HL-60 (cell line): Measurements from ENCODE around the gene OR6B2.

Experiments used
- GABPA ChIP-seq: IDR thresholded peaks from 2 replicates; pipeline ENCODE4 v1.6.1; 2012; ENCODE audit warnings: low read depth
- POLR2AphosphoS5 ChIP-seq: IDR thresholded peaks from 2 replicates; pipeline ENCODE4 v1.6.1; 2012; ENCODE audit warnings: low read depth
- REST ChIP-seq: IDR thresholded peaks from 2 replicates; pipeline ENCODE4 v1.6.1; 2012; ENCODE audit warnings: low read depth; ENCODE audit not compliant: insufficient replicate concordance
- TF ChIP-seq, protein P1 (sequence below): IDR thresholded peaks from one replicate; pipeline ENCODE4 v1.5.1; 2011; ENCODE audit warnings: low read length, control low read depth, inconsistent platforms; ENCODE audit not compliant: insufficient read depth

DNA sequence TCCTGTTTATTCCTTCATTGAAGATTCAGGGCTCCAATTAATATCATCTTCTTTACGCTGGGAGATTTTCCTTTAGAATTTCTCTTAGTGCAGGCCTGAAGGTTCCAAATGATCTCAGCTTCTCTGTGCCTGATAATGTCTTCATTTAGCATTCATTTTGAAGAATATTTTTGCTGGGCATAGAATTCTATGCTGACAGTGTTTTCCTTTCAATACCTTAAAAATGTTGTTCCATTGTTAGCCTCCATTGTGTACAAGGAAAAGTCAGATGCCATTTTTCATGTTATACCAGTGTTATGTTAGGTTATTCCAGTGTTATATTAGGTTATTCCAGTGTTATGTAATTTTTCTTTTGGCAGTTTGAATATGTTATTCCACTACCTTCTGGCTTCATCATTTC lies 38.0 kb upstream of the OR6B2 start:
- TF ChIP-seq, protein P1, sequence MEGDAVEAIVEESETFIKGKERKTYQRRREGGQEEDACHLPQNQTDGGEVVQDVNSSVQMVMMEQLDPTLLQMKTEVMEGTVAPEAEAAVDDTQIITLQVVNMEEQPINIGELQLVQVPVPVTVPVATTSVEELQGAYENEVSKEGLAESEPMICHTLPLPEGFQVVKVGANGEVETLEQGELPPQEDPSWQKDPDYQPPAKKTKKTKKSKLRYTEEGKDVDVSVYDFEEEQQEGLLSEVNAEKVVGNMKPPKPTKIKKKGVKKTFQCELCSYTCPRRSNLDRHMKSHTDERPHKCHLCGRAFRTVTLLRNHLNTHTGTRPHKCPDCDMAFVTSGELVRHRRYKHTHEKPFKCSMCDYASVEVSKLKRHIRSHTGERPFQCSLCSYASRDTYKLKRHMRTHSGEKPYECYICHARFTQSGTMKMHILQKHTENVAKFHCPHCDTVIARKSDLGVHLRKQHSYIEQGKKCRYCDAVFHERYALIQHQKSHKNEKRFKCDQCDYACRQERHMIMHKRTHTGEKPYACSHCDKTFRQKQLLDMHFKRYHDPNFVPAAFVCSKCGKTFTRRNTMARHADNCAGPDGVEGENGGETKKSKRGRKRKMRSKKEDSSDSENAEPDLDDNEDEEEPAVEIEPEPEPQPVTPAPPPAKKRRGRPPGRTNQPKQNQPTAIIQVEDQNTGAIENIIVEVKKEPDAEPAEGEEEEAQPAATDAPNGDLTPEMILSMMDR: no peak
- TF ChIP-seq POLR2AphosphoS5 (no peak), GABPA (no peak), REST (no peak)
